A549 (cell line): Measurements from ENCODE around the gene ATP9B.
"Not testable (repeated sequence)": the region's sequence is repeated elsewhere in the genome, so short reads cannot be mapped to it uniquely, and the experiment has no call there.

Experiments used
- CTCF ChIP-seq: fragments of >200 bp; sonication (Bioruptor Twin); formaldehyde crosslinking; IDR thresholded peaks from 3 replicates; pipeline ENCODE4 v1.5.1; 2016
- ELK1 ChIP-seq: fragments of 150-350 bp; IDR thresholded peaks from 2 replicates; pipeline ENCODE4 v1.6.1; 2014; ENCODE audit warnings: low read depth, mild to moderate bottlenecking, low read length
- EP300 ChIP-seq, 2 experiments: fragments of >200 bp; sonication (Bioruptor Twin); formaldehyde crosslinking; IDR thresholded peaks; 2 replicates in 1 of 2; 3 replicates in 1 of 2; pipeline ENCODE4 v1.6.1; 2016 to 2017
- KDM1A ChIP-seq: fragments of 200-600 bp; sonication (generic); IDR thresholded peaks from 2 replicates; pipeline ENCODE4 v1.6.1; 2016; ENCODE audit warnings: low read depth, mild to moderate bottlenecking

- TF ChIP-seq EP300 (IDR thresholded peaks at IDR 0.05); ELK1; CTCF; KDM1A: not testable (repeated sequence)
Measured at GRCh38 chr18:79290409-79290808, 221.2 kb downstream of the ATP9B start.
